Hindlimb muscle (tissue), 1 donor: ENCODE measurements around the gene IDI1. TPM values are rescaled to one million over a fixed set of nuclear protein-coding genes. Genes with fewer than 3 reads are reported as not detected.
"Not testable (repeated sequence)": the region's sequence is repeated elsewhere in the genome, so short reads cannot be mapped to it uniquely, and the experiment has no call there.

Source experiments
- DNase-seq: peaks from one replicate; pipeline ENCODE4 v3.0.0-alpha.2; 2013
- polyA plus RNA-seq: library from polyadenylated mRNA; unstranded; fragments of 120-200 nt; gene quantifications from one replicate; pipeline ENCODE4 v1.2.1, GENCODE V29; 2013; ENCODE audit not compliant: insufficient read length

IDI1 gene
- polyA plus RNA-seq, 1 donor: 34.5 TPM

DNA sequence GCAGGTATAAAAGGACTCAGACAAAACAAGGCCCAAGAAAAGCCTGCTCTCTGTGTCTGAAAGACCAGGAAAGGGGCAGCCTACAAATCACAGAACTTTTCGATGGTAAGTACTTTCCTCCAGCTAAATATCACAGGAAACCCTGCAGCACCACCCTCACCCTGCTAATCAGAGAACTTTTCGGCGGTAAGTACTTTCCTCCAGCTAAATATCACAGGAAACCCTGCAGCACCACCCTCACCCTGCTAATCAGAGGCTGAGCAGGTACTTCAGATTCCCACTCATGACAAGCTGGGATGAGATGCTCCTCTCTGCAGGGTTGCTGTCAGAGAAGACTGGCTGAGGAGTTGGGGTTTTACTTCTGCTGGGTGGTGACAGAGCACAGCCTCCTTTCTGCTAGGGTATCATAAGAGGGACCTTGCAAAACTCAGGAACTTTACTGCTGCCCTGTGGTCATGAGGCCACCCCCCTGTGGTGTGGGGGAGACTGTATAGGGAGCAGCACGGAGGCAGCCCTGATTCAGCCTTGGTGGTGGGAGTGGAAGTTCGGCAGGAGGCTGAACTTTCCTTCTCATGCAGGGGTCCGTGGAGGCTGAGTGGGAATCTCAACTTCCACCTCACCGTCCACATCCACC lies 14.4 kb upstream of the IDI1 start:
- DNase-seq: no peak

DNA sequence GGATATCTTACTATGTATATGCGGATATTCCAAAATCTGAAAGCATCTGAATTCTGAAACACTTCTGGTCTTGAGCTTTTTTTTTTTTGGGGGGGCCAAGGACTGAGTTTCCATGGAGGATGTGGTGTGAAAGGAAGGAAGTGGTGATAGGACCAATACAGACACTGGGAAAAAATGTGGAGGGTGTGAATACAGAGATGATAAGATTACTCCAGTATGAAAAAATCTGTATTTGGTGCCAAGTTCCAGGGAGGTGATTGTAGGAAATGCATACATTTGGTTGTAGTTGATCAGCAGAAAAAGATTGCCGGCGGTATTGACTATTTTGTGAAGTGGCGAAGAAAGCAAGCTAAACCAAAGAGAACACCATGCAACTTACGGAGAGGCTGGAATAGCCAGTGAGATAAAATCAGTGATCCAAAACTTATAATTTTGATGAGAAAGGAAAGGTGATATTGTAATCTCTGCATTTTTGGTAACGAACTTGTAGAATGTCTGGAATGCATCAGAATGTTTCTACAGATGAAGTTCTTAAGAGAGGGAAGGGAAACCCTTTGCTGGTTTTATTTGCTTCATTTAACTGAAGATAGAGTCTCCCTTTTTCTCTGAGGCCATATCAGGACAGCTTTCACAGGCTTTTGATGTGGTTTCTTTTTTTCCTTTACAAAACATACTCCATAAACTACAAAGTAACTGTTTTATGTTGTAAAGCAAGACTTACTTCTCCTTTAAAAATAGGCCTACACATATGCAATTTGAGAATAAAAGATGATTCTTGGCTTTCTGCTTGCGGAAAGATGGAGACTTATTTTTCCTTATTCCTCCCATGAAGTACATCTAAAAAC lies 13.2 kb upstream of the IDI1 start:
- no peak for DNase-seq

DNA sequence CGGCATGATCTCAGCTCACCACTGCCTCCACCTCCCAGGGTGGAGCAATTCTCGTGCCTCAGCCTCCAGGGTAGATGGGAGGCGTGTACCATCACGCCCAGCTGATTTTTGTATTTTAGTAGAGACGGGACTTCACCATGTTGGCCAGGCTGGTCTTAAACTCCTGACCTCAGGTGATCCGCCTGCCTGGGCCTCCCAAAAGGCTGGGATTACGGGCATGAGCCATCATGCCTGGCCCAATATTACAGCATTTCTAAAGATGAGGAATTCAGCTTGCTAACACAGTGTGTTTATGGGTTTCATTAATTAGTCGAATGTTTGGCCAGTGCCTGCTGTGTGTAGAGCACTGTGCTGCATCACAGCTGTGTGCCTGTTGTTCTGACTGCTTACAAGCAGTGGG lies 11.0 kb upstream of the IDI1 start:
- no peak for DNase-seq

DNA sequence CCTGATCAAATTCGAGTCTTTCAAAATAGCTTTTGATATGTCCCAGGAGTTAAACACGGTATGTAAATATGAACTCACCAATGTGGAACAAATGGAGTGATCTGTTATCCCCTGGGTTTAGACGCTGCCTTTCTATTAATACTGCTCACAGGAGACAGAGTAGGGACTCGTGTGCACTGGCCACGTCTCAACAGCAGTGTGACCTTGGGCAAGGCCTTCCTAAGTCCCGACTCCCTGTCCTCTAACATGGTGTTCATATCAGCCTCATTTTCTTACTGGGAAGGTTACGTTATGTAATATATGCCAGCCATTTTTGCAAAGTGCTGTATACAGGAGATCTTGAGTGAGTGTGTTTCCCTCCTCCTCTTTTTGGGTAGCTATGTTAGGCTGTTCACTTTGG lies 9.1 kb upstream of the IDI1 start:
- DNase-seq: no peak

DNA sequence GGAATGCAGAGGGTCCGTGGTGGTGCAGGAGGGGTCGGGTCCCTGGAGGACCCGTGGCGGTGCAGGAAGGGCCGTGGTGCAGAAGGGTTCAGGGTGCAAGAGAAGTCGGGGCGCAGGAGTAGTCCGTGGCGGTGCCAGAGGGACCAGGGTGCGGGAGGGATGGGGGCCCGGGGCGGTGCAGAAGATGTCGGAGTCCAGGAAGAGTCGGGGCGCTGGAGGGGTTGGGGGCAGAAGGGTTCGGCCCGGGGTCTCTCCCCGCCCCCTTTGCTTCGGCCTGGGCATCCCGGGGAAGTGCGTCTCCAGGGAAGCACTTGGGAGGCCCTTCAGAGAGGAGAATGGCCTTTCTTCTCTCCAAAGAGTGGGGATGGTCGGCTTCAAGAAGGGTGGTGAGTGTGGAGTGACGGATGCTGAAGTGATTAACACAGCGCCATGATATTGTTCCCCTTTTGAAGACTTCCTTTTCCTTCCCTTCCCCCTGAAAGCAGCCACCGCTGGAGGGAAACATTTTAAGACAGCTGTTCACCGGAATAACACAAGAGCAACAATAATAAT lies 8.3 kb upstream of the IDI1 start:
- DNase-seq: no peak

DNA sequence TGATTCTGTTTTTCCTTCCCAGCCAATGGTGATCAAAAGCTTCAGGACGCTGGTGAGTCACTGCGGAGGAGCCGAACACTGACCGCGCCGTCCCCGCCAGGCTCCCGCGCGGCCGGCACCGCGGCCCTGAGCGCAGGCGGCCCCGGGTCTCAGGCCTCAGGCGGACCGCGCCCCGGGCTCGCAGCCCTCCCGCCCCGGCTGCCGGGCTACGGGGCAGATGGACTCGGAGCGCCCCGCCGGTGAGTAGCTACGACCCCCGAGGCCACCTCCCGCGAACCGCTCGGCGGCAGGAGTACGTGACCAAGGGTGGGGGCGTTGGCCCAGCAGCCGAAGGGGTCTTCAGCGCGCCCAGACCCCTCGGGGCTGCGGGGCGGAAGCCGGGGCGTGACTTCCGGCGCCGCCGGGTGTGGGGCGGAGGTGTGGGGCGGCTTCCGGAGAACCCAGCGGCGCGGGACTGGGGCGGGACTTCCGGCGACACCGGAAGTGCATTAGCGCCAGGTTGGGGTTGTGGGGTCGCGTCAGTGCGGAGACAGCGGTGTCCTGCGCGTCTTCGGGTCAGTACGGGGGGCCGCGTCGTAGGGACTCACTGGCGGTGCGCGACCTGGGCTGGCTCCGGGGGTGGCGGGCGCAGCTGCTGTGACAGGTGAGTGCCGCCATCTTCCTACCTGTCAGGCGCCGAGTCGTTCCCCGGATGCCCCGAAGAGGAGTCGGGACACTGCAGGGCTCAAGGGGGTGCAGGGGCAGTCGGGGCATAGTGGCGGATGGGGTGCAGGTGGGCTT lies 7.6 kb upstream of the IDI1 start, which contains the start of gene WDR37:
Gene WDR37, plus strand, starts transcription at position 60 of the 780 bp plus-strand sequence. CDS start 15,771 bp downstream, outside the sequence.
- DNase-seq: peak; percentile 86

DNA sequence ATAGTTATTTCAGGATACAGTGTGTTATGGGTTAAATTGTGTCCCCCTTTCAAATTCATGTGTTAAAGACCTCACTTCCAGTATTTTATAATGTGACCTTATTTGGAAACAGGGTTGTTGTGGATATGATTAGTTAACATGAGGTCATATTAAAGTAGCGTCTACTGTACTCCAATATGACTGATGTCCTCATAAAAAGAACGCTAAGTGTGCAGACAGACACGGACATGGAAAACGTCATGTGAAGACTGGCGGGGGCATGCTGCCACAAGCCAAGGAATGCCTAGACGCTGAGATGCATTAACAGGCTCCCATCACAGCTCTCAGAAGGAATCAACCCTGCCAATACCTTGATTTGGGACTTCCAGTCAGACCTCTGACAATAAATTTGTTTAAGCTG lies 5.8 kb upstream of the IDI1 start:
- DNase-seq: no peak

DNA sequence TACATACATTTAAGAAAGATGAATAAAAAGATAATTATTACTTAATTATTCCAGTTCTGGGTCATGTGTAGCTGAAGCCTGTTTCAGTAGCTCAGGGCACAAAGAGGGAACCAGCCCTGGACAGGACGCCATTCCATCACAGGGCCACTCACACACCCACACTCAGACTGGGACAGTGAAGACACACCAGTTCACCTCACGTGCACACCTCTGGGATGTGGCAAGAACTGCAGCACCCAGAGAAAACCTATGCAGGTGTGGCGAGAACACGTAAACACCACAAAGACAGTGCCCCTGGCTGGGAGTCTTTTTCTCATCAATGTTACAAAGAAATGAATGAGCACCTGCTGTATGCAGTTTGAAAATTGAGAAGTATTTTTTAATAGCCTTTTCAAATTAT lies 1.6 kb upstream of the IDI1 start:
- DNase-seq: no peak

DNA sequence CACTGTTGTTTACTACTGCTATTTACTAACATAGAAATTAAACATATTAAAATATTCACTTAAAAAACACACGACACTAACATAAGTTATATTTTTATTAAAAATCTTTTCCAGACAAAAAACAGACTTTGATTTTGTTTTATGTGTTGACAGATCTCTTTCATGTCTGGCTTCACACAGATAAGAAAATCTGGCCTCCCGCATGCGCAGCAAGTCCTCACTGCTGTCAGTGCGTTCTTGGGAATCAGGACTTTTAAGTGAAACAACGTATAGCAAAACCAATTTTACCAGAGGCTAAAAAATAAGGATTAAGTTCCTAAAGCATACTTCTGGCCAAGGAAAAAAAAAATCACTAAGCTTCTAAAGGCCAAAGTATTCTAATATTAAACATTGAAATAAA lies 1.2 kb upstream of the IDI1 start:
- DNase-seq: no peak

DNA sequence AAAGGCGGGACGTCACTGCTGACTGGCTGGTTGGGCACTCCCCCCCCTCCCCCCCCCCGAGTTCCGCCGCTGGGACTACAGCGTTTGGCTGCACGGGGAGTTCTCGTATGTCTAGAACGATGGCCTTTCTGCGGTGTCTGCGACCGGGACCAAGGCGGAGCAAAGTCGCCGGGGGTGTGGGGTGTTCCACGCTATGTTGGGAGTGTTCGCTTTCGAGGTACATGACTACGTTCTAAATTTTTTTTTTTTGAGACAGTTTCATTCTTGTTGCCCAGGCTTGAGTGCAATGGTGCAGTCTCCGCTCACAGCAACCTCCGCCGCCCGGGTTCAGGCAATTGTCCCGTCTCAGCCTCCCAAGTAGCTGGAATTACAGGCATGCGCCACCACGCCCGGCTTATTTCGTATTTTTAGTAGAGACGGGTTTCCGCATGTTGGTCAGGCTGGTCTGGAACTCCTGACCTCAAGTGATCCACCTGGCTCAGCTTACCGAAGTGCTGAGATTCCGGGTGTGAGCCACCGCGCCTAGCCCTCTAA lies 573 bp upstream of the IDI1 start:
- DNase-seq: no peak

DNA sequence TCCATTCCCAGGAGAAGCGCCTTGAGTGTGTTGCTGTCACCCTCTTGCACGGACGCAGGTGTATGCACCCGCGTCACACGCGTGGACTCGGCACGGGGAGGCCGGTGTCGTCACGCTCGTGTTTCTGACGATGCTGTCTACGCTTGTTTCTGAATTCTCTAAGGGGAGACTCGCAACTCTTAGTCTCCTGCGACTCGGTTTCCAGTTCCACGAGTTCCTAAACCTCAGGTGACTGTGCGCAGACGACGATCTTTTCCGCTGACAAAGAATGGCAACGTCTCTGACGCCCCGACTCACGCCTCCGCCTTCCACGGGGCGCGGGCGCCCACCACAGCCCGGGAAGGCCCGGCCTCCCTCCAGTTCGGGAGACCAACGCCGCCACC lies 579 bp downstream of the IDI1 start:
- DNase-seq: peak; percentile 53

DNA sequence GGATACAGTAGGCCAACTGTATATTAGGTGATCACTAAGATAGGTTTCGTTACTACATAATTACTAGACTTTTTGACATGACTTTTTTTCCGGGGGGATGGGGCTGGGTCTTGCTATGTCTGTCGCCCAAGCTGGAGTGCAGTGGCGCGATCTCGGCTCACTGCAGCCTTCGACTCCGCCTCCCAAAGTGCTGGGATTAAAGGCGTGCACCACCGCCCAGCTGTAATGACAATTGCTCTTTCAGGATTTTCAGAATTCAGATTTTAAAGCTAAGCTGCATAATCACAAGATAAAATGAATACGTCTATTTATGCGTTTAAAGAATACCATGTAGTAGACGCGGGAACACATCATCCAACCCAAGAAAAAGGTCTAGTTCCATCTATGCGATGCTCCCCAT lies 982 bp downstream of the IDI1 start:
- DNase-seq: no peak

DNA sequence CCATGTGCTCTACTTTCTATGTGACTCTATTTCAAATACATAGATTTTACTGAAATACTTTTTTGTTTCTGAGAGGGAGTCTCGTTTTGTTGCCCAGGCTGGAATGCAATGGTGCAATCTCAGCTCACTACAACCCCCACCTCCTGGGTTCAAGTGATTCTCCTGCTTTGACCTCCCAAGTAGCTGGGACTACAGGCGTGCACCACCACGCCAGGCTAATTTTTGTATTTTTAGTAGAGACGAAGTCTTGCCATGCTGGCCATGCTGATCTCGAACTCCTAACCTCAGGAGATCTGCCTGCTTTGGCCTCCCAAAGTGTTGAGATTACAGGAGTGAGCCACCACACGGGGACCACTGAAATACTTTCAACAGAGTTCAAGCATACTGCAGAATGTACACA lies 3.5 kb downstream of the IDI1 start:
- no peak for DNase-seq

DNA sequence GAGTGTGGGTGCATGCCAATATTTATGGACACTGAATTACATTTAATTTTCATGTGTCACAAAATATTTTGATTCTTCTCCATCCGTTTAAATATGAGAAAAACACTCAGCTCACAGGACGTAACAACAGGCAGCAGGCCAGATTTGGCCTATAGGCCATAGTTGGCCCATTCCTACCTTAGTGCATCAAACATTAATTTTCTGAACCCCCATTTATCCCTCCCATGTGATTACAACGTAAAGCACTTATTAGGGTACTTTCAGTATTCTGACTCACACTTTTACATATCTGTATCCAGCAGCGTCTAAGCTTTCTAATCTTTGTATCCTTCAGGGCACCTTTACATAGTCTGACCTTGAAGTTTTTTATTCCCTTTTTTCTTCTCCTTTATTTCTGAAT lies 4.0 kb downstream of the IDI1 start:
- DNase-seq: no peak

DNA sequence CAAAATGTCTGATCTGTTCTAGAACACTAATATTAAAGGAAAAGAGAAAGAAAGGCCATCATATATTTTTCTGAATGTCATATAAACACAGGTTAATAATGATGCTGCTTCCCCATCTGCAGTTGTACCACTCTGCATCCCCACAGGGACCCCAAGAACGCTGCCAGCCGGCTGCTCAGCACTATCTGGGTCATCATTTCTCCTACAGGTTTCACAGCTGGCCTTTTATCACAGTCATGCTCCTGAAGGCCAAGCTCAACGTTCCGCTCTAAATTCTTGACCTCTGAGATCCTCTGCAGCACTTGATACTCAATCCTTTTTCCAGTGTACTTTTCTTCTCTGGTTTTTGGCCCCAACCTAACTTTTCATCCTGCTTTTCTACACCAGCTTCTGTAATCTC lies 4.8 kb downstream of the IDI1 start:
- no peak for DNase-seq

DNA sequence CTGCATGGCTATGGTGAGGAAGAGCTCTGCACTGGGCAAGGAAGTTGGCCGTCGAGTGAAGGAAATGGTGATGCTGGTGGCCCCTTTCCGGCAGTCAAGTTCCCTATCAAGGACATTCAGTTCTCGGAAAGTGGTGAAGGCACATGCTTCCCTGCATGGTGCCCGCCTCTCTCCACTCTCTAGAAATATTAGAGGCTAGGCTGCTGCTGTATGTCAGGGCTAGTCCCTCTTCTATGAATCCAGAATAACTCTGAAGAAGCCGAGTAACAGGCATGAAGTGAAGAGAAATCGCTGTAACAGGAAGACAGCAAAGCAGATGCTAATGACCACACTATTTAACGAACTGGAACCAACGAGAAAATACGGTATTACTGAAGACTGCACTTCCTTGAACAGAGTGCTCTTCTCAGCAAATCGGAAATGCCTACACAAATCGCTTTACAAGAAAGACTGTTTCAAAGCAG lies 5.4 kb downstream of the IDI1 start:
- DNase-seq: no peak

DNA sequence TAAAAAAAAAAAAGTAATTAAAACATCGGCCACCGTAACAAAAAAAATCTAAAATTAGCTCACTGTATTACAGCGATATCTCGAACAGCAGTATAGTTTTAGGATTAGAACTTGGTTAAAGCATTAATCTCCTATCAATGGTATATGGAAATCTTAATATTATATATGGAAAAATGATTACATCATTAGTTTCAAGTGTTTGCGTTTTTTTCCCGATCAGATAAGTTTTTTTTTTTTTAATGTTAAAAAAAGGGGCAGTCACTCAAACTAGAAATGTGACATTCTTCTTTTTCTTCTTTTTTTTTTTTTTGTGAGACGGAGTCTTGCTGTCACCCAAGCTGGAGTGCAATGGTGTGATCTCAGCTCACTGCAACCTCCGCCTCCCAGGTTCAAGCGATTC lies 7.4 kb downstream of the IDI1 start:
- no peak for DNase-seq

DNA sequence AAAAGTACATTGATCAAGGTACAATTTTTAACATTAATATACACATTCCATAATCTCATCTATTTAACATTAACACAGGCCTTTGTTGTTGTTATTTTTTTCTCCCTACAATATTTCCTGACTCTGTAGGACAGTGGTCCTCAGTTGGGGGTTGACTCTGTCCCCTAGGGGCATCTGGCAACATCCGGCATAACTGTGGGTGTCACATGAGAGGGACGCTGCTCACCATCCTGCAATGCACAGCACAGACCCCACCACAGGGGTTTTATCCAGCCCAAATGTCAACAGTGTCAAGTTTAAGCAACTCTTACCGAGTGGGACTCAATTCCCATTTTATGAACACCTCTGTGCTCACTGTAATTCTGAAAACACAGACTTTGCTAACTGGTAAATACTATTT lies 8.8 kb downstream of the IDI1 start:
- DNase-seq: no peak

DNA sequence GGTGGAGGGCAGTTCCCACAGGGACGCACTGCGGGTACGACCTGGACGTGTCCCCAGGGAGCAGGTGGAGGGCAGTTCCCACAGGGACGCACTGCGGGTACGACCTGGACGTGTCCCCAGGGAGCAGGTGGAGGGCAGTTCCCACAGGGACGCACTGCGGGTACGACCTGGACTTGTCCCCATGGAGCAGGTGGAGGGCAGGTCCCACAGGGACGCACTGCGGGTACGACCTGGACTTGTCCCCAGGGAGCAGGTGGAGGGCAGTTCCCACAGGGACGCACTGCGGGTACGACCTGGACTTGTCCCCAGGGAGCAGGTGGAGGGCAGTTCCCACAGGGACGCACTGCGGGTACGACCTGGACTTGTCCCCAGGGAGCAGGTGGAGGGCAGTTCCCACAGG lies 10.2 kb downstream of the IDI1 start:
- DNase-seq: not testable (repeated sequence)

DNA sequence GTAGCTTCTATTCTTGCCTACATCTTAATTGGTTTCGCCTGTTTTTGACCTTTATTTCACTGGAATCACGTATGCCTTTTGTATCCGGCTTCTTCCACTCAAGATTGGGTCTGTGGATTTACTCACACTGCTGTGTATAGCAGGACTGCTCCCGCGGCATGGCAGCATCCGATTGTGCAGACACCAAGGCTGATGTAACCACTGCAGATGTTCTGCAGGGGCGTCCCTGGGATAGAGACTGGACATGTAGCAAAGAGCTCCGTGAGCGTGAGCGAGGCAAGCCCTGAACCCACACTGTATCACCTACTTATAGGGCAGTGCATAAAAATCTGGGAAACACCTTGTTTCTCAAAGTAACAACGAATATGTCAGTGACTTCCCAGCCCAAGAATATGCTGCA lies 11.8 kb downstream of the IDI1 start:
- no peak for DNase-seq

DNA sequence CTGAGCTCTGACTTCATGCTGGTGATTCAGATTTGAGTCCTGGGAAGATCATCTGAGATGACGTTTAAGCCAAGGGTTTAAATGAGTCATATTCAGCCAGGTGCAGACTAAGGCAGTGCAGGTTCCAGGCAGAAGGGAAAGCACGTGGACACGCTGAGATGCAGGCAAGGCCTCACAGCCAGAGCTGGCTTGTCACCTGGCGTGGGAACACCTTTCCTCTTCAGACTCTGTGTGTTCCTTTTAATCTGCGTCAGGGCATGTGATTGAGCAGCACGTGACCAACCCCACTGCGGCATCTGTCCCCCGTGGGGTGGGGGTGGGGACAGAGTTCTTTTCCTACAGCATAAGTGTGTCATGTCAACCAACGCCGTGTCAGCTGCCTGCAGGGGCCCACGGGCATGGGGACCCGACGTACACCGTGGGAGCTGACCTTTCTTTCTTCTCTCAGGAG lies 12.6 kb downstream of the IDI1 start:
- no peak for DNase-seq

DNA sequence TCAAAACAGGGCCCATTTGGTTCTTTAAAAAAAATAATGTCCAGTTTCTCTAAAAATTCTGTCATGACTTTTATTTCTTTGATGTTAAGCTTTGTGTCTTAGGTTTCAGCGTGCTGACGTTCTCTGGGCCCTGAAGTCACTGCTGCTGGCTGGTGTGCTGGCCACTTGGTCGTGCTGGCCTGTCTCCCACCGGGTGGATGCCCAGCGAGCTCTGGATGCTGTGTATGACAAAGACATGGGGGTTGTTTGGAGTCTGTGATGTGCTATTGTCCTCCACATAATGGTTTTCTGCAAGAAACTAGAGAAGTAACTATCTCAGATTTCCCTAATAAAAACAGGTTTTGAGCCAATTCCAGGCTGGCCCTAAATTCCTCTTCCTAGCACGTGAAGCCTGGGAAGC lies 13.7 kb downstream of the IDI1 start:
- DNase-seq: no peak

DNA sequence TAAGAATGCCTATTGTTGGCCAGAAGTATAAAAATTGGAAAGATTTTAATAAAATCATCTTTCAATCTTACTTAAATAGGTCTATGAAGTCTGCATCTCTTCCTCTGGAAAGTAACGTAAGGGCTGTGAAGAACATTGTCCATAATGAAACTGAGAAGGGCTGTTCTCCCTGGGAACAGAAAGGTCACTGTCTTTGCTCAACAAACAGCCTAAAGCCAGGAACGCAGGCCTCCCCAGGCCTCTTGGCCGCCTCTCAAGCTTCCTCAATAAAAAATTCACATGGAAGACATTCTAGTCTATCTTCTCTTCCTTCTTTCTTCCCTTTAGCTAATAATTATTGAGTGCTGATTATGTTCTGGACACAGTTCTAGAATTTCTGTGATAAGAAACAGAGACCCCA lies 14.2 kb downstream of the IDI1 start:
- no peak for DNase-seq
